ENCODE data around the gene MYRFL. TPM values are rescaled to one million over a fixed set of nuclear protein-coding genes. Genes with fewer than 3 reads are reported as not detected.

MYRFL gene
- total RNA-seq, 4 donors from 2014 or later = not detected

- Histone ChIP-seq H3K27me3 (no peaks in the 10 kb centered on the region), H3K4me1 (peaks cover 0 to 21% (median 14%) of the 10 kb centered on the region in 4 donors), H3K27ac (replicated peaks in 1 of 4) (no peak overlapping the region), H3K36me3 (no peaks in the 10 kb centered on the region), H3K4me3 (no peak overlapping the region), H3K9me3 (no peaks in the 10 kb centered on the region)
- intact Hi-C loops (cut with DNase I) = no loop called here
- 83% methylated on average over 3 of the region's 3 CpGs for WGBS
- no peak for TF ChIP-seq POLR2AphosphoS5 (IDR thresholded peaks at IDR 0.05)
- TF ChIP-seq EP300 (IDR thresholded peaks at IDR 0.05) = no peak
- TF ChIP-seq POLR2A (IDR thresholded peaks at IDR 0.05; ENCODE audit: low read depth) = no peak
- TF ChIP-seq, protein P1, sequence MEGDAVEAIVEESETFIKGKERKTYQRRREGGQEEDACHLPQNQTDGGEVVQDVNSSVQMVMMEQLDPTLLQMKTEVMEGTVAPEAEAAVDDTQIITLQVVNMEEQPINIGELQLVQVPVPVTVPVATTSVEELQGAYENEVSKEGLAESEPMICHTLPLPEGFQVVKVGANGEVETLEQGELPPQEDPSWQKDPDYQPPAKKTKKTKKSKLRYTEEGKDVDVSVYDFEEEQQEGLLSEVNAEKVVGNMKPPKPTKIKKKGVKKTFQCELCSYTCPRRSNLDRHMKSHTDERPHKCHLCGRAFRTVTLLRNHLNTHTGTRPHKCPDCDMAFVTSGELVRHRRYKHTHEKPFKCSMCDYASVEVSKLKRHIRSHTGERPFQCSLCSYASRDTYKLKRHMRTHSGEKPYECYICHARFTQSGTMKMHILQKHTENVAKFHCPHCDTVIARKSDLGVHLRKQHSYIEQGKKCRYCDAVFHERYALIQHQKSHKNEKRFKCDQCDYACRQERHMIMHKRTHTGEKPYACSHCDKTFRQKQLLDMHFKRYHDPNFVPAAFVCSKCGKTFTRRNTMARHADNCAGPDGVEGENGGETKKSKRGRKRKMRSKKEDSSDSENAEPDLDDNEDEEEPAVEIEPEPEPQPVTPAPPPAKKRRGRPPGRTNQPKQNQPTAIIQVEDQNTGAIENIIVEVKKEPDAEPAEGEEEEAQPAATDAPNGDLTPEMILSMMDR (IDR thresholded peaks at IDR 0.05) = no peak
- no peak for DNase-seq (ENCODE audit: extremely low spot score)
Measured at GRCh38 chr12:69999561-69999960, 174.5 kb downstream of the MYRFL start.

DNA sequence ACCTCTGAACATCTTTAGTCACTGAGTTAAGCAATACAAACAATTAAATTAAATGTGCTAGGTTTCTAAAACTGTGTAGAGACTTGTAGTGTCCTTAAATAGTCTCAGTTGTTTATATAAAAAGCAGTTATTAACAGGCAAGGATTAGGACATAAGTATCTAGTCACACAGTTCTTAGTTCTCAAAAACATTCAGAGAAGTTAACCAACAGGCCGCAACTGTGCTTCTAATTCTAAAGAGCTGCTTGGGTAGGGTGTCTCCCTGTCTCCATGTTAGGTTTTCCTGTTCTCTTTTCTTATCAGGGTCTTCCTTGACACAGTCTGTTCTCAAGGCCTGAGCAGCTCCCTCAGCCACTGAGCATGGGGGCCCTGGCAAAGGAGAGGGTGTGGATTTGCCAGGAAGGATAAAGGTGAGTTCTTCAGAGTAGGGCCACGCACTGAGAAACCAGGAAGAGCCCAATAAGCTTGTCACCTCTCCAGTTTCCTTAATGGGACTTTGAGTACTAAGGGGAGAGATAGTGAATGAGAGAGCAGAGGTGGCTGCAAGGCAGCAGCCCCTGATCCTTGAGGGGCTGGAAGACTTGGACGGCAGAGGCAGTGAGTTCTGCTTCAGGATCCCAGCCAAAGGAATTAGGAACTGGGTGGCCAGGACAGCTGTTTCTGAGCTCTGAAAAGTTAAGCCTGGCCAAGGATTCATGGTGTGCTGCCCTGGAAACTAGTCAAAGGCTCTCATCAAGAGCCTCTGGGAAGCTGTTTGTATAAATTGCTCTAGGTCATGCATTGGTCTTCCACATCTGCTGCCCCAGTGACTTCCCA lies 177.3 kb downstream of the MYRFL start:
- H3K27ac ChIP-seq (replicated peaks in 1 of 4) = peak overlapping the region; percentile 35 to 76 (median 54)
- H3K36me3 ChIP-seq = no peaks in the 10 kb centered on the region
- no peak for DNase-seq (ENCODE audit: extremely low spot score)
- H3K4me1 ChIP-seq = peaks cover 0 to 21% (median 14%) of the 10 kb centered on the region in 4 donors
- no peak overlapping the region for H3K4me3 ChIP-seq
- intact Hi-C loops (cut with DNase I) = no loop called here
- no peaks in the 10 kb centered on the region for H3K27me3 ChIP-seq
- TF ChIP-seq POLR2AphosphoS5 (IDR thresholded peaks at IDR 0.05) (no peak), EP300 (IDR thresholded peaks at IDR 0.05) (no peak), POLR2A (IDR thresholded peaks at IDR 0.05; ENCODE audit: low read depth) (no peak)
- TF ChIP-seq, protein P1 (IDR thresholded peaks at IDR 0.05) = no peak
- WGBS = 60% methylated on average over 3 of the region's 3 CpGs
- H3K9me3 ChIP-seq = peaks cover 0 to 7% (median 3%) of the 10 kb centered on the region in 4 donors

- H3K27ac ChIP-seq (replicated peaks in 1 of 4) = peak overlapping the region; percentile 17 to 76 (median 41)
- H3K9me3 ChIP-seq = peaks cover 0 to 12% (median 6%) of the 10 kb centered on the region in 4 donors
- H3K4me1 ChIP-seq = peaks cover 0 to 21% (median 14%) of the 10 kb centered on the region in 4 donors
- H3K27me3 ChIP-seq = no peaks in the 10 kb centered on the region
- no peak for DNase-seq (ENCODE audit: extremely low spot score)
- TF ChIP-seq EP300 (IDR thresholded peaks at IDR 0.05) (no peak), POLR2A (IDR thresholded peaks at IDR 0.05; ENCODE audit: low read depth) (no peak), POLR2AphosphoS5 (IDR thresholded peaks at IDR 0.05) (no peak)
- TF ChIP-seq, protein P1 (IDR thresholded peaks at IDR 0.05) = no peak
- no peaks in the 10 kb centered on the region for H3K36me3 ChIP-seq
- intact Hi-C loops (cut with DNase I) = no loop called here
- no peak overlapping the region for H3K4me3 ChIP-seq
- 49% methylated on average over 6 of the region's 6 CpGs for WGBS
Measured at GRCh38 chr12:70002912-70003255, 177.9 kb downstream of the MYRFL start.

- TF ChIP-seq EP300 (IDR thresholded peaks at IDR 0.05) (no peak), POLR2AphosphoS5 (IDR thresholded peaks at IDR 0.05) (no peak), POLR2A (IDR thresholded peaks at IDR 0.05; ENCODE audit: low read depth) (no peak)
- TF ChIP-seq, protein P1 (IDR thresholded peaks at IDR 0.05) = no peak
- no peak overlapping the region for H3K27ac ChIP-seq (replicated peaks in 1 of 4)
- peaks cover 0 to 32% (median 16%) of the 10 kb centered on the region in 4 donors for H3K9me3 ChIP-seq
- intact Hi-C loops (cut with DNase I) = no loop called here
- no peaks in the 10 kb centered on the region for H3K27me3 ChIP-seq
- no peak for DNase-seq (ENCODE audit: extremely low spot score)
- 79% methylated on average over 2 of the region's 2 CpGs for WGBS
- no peaks in the 10 kb centered on the region for H3K36me3 ChIP-seq
- H3K4me1 ChIP-seq = peaks cover 0 to 21% (median 14%) of the 10 kb centered on the region in 4 donors
- no peak overlapping the region for H3K4me3 ChIP-seq
Measured at GRCh38 chr12:70005864-70006618, 181.0 kb downstream of the MYRFL start.
